ENCODE data around the gene PMF1. TPM values are rescaled to one million over a fixed set of nuclear protein-coding genes. Genes with fewer than 3 reads are reported as not detected.

PMF1 gene
- total and polyA plus RNA-seq, 2 donors from 2014 or later: 65.6 to 110 TPM

DNA sequence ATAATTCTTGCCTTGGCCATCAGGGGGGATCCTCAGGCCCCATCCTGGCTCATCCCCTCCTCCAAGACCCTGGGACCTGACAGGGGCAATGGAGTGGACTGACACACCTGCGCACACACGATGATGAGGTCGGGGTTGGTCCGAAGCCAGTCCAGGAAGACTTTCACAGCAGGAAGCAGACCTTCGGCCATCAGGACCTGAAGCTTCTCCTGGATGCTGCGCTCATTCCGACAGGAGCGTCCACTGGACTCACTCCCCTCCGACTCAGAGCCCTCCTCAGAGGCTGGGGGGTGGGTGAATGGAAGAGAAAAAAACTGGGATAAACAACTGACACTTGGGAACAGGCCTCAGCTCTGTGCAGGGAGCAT lies 50.5 kb downstream of the PMF1 start:
- Histone ChIP-seq H3K27me3 (ENCODE audit: control insufficient read depth, insufficient read depth, low read length) (no peaks in the 10 kb centered on the region), H3K27ac (ENCODE audit: low read depth in 2 of 2, low read length in 2 of 2) (no peak overlapping the region), H3K9me3 (ENCODE audit: control insufficient read depth in 2 of 3, insufficient read depth in 1 of 3, low read length in 3 of 3) (no peaks in the 10 kb centered on the region), H3K9ac (ENCODE audit: low read length in 3 of 3) (no peak overlapping the region), H3K36me3 (ENCODE audit: control insufficient read depth in 2 of 3, insufficient read depth in 3 of 3, low read length in 3 of 3) (peaks cover 7 to 77% (median 63%) of the 10 kb centered on the region in 3 donors), H3K4me3 (ENCODE audit: low read length in 3 of 3) (no peak overlapping the region), H3K4me1 (ENCODE audit: control insufficient read depth in 2 of 3, insufficient read depth in 2 of 3, low read depth in 1 of 3, low read length in 3 of 3) (no peaks in the 10 kb centered on the region)
- TF ChIP-seq CTCF (IDR thresholded peaks at IDR 0.05; ENCODE audit: borderline replicate concordance, extremely low read depth, insufficient read depth): no peak
- DNase-seq (no peak), FAIRE-seq (no peak)
- intact Hi-C loops (cut with DNase I): no loop called here

DNA sequence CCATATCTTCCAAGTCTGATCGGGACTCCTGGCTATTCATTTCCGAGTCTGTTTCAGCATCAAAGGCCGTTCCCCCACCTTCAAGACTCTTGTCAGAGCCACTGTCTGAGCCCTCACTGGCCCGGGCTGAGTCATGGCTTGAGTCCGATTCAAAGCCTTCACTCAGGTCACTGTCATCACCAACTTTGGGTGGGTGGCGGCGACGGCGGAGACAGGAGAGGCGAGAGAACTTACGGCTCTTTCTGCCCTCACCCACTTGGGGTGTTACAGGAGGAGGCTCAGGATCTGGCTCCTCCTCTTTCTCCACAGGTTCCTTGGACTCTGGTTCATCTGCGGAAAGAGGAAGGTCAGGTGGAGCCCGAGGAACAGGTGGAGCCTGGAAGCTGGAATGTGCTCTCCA lies 53.2 kb downstream of the PMF1 start:
- Histone ChIP-seq H3K4me1 (ENCODE audit: control insufficient read depth in 2 of 3, insufficient read depth in 2 of 3, low read depth in 1 of 3, low read length in 3 of 3) (no peaks in the 10 kb centered on the region), H3K9me3 (ENCODE audit: control insufficient read depth in 2 of 3, insufficient read depth in 1 of 3, low read length in 3 of 3) (no peaks in the 10 kb centered on the region), H3K36me3 (ENCODE audit: control insufficient read depth in 2 of 3, insufficient read depth in 3 of 3, low read length in 3 of 3) (peaks cover 10 to 54% (median 54%) of the 10 kb centered on the region in 3 donors), H3K9ac (ENCODE audit: low read length in 3 of 3) (no peak overlapping the region), H3K4me3 (ENCODE audit: low read length in 3 of 3) (no peak overlapping the region), H3K27ac (ENCODE audit: low read depth in 2 of 2, low read length in 2 of 2) (no peak overlapping the region), H3K27me3 (ENCODE audit: control insufficient read depth, insufficient read depth, low read length) (no peaks in the 10 kb centered on the region)
- DNase-seq (no peak), FAIRE-seq (no peak)
- intact Hi-C loops (cut with DNase I): no loop called here
- no peak for TF ChIP-seq CTCF (IDR thresholded peaks at IDR 0.05; ENCODE audit: borderline replicate concordance, extremely low read depth, insufficient read depth)

- Histone ChIP-seq H3K9me3 (ENCODE audit: control insufficient read depth in 2 of 3, insufficient read depth in 1 of 3, low read length in 3 of 3) (no peaks in the 10 kb centered on the region), H3K27ac (ENCODE audit: low read depth in 2 of 2, low read length in 2 of 2) (no peak overlapping the region), H3K4me3 (ENCODE audit: low read length in 3 of 3) (no peak overlapping the region), H3K36me3 (ENCODE audit: control insufficient read depth in 2 of 3, insufficient read depth in 3 of 3, low read length in 3 of 3) (peaks cover 11 to 57% (median 53%) of the 10 kb centered on the region in 3 donors), H3K27me3 (ENCODE audit: control insufficient read depth, insufficient read depth, low read length) (no peaks in the 10 kb centered on the region), H3K4me1 (ENCODE audit: control insufficient read depth in 2 of 3, insufficient read depth in 2 of 3, low read depth in 1 of 3, low read length in 3 of 3) (no peaks in the 10 kb centered on the region), H3K9ac (ENCODE audit: low read length in 3 of 3) (no peak overlapping the region)
- intact Hi-C loops (cut with DNase I): no loop called here
- DNase-seq: no peak
- no peak for TF ChIP-seq CTCF (IDR thresholded peaks at IDR 0.05; ENCODE audit: borderline replicate concordance, extremely low read depth, insufficient read depth)
- FAIRE-seq: no peak
Measured at GRCh38 chr1:156268336-156268735, 55.5 kb downstream of the PMF1 start.

DNA sequence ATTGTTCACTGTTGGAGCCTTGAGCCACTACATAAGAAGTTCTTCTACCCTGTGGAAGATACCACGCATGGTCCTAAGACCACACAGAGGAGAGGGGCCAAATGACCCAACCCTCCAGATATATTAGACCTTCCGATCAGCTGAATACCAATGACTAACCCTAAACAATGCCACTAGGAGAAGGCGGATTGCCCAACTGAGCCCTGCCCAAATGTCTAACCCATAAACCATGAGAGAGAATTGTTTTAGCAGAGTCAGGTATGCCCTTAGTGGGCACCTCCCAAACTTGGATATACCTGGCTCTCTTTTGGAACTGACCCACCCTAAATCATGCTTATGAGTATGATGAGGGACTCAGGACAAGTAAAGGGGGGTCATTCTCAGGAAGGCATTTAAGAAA lies 57.5 kb downstream of the PMF1 start:
- H3K36me3 ChIP-seq (ENCODE audit: control insufficient read depth in 2 of 3, insufficient read depth in 3 of 3, low read length in 3 of 3): peaks cover 24 to 69% (median 65%) of the 10 kb centered on the region in 3 donors
- no peak overlapping the region for H3K27ac ChIP-seq (ENCODE audit: low read depth in 2 of 2, low read length in 2 of 2)
- no peak overlapping the region for H3K9ac ChIP-seq (ENCODE audit: low read length in 3 of 3)
- no peaks in the 10 kb centered on the region for H3K4me1 ChIP-seq (ENCODE audit: control insufficient read depth in 2 of 3, insufficient read depth in 2 of 3, low read depth in 1 of 3, low read length in 3 of 3)
- no peaks in the 10 kb centered on the region for H3K27me3 ChIP-seq (ENCODE audit: control insufficient read depth, insufficient read depth, low read length)
- TF ChIP-seq CTCF (IDR thresholded peaks at IDR 0.05; ENCODE audit: borderline replicate concordance, extremely low read depth, insufficient read depth): no peak
- H3K4me3 ChIP-seq (ENCODE audit: low read length in 3 of 3): no peak overlapping the region
- intact Hi-C loops (cut with DNase I): no loop called here
- no peaks in the 10 kb centered on the region for H3K9me3 ChIP-seq (ENCODE audit: control insufficient read depth in 2 of 3, insufficient read depth in 1 of 3, low read length in 3 of 3)
- no peak for FAIRE-seq
- DNase-seq: no peak

All from kidney (tissue), 14 donors.